Upper lobe of right lung (tissue), 1 donor: Measurements from ENCODE around the gene ATG9A. TPM values are rescaled to one million over a fixed set of nuclear protein-coding genes. Genes with fewer than 3 reads are reported as not detected.

Source experiments
- ATAC-seq: fragments of 200-7000 bp; cut with Tn5 transposase; one replicate; pipeline ENCODE4 v1.9.1; 2020; ENCODE audit warnings: mild to moderate bottlenecking, moderate library complexity
- DNase-seq: peaks from one replicate; pipeline ENCODE4 v3.0.0-alpha.2; 2020
- H3K27ac ChIP-seq: fragments of 200-600 bp; one replicate; pipeline ENCODE4 v1.8.0; 2022
- H3K27me3 ChIP-seq: fragments of 200-600 bp; one replicate; pipeline ENCODE4 v1.8.0; 2022; ENCODE audit warnings: mild to moderate bottlenecking
- H3K36me3 ChIP-seq: fragments of 200-600 bp; one replicate; pipeline ENCODE4 v1.8.0; 2022
- H3K4me1 ChIP-seq: fragments of 200-600 bp; one replicate; pipeline ENCODE4 v1.8.0; 2022
- H3K4me3 ChIP-seq: fragments of 200-600 bp; one replicate; pipeline ENCODE4 v1.8.0; 2022; ENCODE audit warnings: mild to moderate bottlenecking
- H3K9me3 ChIP-seq: fragments of 200-600 bp; one replicate; pipeline ENCODE4 v1.8.0; 2022
- intact Hi-C: fragments of 100-400 bp; cut with DNase I; formaldehyde crosslinking; loops from one replicate; pipeline ENCODE4 v1.11.0; 2022
- total RNA-seq: library from RNA; stranded (reverse); fragmentation: NEBNext Ultra II Directional; extraction: Animal tissue kit (Norgen Biotek cat#: 25700); gene quantifications from one replicate; pipeline ENCODE4 v1.2.1, GENCODE V29; 2021
- TF ChIP-seq, protein P1 (sequence below): fragments of 200-600 bp; IDR thresholded peaks from one replicate; pipeline ENCODE4 v1.8.0; 2022; ENCODE audit warnings: antibody characterized with exemption
- donor health status: DM: no; HTN: yes; CAD: no; lungs with severe emphysema.

The ATG9A gene
- total RNA-seq, 1 donor from 2014 or later: 48.2 TPM

DNA sequence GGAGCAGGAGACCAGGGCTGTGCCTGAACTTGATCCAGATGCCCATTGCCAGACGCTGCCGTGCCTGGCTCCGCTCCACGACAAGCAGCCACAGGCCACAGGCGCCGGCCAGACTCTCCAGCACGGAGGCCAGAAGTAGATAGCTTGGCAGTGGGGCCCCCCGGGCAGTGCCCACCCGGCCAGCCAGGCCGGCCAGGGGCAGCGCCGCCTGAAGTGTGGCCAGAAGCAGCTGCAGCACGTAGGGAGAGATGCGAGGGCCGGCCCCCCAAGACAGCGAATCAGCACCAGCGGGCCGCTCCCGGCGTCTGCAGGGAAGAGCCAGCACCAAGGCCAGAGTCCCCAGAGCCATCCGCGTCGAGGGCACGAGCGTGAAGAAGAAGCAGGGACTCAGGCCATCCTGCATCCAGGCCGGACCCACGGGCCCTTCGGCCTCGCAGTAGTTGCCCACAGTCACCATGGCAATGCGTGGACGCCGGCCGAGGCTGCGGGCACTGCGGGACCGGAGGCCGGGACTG lies 11.2 kb downstream of the ATG9A start:
- Histone ChIP-seq H3K27me3 (no peaks in the 10 kb centered on the region), H3K36me3 (peaks cover 59% of the 10 kb centered on the region), H3K4me3 (peak overlapping the region; percentile 65), H3K27ac (peak overlapping the region; percentile 75), H3K4me1 (peaks cover 21% of the 10 kb centered on the region), H3K9me3 (no peaks in the 10 kb centered on the region)
- TF ChIP-seq, protein P1, sequence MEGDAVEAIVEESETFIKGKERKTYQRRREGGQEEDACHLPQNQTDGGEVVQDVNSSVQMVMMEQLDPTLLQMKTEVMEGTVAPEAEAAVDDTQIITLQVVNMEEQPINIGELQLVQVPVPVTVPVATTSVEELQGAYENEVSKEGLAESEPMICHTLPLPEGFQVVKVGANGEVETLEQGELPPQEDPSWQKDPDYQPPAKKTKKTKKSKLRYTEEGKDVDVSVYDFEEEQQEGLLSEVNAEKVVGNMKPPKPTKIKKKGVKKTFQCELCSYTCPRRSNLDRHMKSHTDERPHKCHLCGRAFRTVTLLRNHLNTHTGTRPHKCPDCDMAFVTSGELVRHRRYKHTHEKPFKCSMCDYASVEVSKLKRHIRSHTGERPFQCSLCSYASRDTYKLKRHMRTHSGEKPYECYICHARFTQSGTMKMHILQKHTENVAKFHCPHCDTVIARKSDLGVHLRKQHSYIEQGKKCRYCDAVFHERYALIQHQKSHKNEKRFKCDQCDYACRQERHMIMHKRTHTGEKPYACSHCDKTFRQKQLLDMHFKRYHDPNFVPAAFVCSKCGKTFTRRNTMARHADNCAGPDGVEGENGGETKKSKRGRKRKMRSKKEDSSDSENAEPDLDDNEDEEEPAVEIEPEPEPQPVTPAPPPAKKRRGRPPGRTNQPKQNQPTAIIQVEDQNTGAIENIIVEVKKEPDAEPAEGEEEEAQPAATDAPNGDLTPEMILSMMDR: no peak
- ATAC-seq (peak; percentile 67), DNase-seq (peak; percentile 83)
- intact Hi-C loops: no loop called here

DNA sequence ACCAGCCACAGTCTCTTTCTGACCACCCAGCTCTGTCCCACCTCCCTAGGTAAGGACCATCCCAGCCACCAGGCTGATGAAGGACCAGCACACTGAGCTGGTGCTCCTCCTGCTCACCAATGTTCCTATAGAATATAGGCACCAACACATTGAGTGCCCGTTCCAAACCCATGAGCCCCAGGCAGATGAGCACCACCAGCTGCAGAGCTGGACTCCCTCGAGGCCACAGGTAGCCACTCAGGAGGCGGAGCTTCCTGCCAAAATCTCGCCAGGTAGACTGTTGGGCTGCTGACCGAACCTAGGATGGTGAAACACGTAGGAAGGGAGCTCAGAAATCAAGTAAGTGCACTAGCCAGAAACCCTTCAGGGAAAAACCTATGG lies 12.9 kb downstream of the ATG9A start:
- intact Hi-C loops: no loop called here
- Histone ChIP-seq H3K36me3 (peaks cover 51% of the 10 kb centered on the region), H3K9me3 (no peaks in the 10 kb centered on the region), H3K27ac (no peak overlapping the region), H3K27me3 (no peaks in the 10 kb centered on the region), H3K4me3 (no peak overlapping the region), H3K4me1 (peaks cover 21% of the 10 kb centered on the region)
- TF ChIP-seq, protein P1: no peak
- ATAC-seq (no peak), DNase-seq (no peak)

DNA sequence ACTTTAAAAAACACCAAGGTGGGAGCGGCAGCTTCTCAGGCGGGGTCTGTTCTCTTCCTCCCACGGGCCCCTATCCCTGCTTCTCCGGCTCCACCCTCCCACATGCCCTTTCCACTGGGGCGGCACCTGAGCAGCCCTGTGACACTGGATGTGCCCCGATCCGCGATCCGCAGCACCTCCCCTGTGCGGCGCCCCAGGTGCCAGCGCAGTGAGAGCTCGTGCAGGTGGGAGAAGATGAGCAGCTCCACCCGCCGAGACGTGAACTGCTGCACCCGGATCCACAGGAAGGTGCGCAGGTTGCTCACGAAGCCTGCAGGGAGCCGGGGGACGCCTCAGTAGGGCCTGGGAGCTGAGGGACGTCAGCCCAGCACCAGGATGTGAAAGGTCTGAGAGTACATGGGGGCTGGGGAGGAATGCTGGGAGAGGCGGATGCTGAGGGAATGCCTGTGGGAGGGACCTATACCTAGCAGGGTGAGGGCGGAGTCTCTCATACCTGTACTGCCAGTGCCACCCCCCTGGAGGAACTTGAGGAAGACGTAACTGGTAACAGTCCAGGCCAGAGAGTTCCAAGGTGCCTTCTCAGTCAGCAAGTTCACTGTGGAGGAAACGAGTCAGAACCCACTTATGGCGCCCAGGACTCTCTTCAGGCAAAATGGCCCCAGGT lies 13.4 kb downstream of the ATG9A start:
- H3K9me3 ChIP-seq: no peaks in the 10 kb centered on the region
- intact Hi-C loops: no loop called here
- ATAC-seq (no peak), DNase-seq (no peak)
- H3K4me1 ChIP-seq: peaks cover 21% of the 10 kb centered on the region
- no peak overlapping the region for H3K4me3 ChIP-seq
- peaks cover 46% of the 10 kb centered on the region for H3K36me3 ChIP-seq
- H3K27me3 ChIP-seq: no peaks in the 10 kb centered on the region
- TF ChIP-seq, protein P1: no peak
- no peak overlapping the region for H3K27ac ChIP-seq

DNA sequence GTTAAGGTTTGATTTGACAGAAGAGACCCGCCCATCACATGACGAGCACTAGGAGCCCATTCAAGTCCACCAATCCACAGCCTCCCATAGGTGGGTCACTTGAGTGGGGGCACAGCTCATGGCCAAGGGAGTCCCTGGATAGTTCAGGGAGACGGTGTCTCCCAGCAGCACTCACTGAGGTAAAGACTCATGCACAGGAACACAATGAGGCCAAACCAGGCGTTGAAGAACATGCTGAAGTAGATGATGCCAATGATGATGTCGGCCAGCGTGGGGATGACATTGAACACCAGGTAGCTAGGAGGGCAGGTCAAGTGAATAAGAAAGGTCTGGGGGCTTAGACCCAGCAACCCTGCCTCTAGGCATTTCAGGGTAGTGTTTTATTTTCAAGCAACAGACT lies 14.7 kb downstream of the ATG9A start:
- DNase-seq (no peak), ATAC-seq (no peak)
- peaks cover 43% of the 10 kb centered on the region for H3K36me3 ChIP-seq
- TF ChIP-seq, protein P1: no peak
- no peak overlapping the region for H3K27ac ChIP-seq
- intact Hi-C loops: no loop called here
- no peaks in the 10 kb centered on the region for H3K27me3 ChIP-seq
- no peaks in the 10 kb centered on the region for H3K9me3 ChIP-seq
- no peak overlapping the region for H3K4me3 ChIP-seq
- H3K4me1 ChIP-seq: peaks cover 19% of the 10 kb centered on the region

DNA sequence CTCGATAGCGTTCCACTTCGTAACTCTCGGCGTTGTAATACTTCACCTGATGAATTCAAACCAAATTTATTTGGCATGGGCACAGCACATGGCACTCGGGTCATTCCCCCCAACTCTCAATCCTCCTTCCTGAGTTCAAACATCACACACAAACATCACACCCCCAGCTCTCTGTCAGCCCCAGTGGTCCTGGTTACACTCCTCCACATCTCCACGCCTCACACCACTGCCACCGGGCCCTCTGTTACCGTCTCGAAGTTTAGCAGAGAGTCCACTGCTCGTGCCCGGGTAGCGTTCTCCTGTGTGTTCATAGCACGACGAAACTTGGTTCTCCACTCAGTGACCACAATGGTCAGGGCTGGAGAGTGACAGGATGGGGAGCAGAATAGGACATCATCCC lies 15.3 kb downstream of the ATG9A start:
- no peak overlapping the region for H3K27ac ChIP-seq
- no peak overlapping the region for H3K4me3 ChIP-seq
- H3K27me3 ChIP-seq: no peaks in the 10 kb centered on the region
- DNase-seq: no peak
- peaks cover 45% of the 10 kb centered on the region for H3K36me3 ChIP-seq
- intact Hi-C loops: no loop called here
- H3K9me3 ChIP-seq: no peaks in the 10 kb centered on the region
- ATAC-seq: no peak
- TF ChIP-seq, protein P1: no peak
- peaks cover 12% of the 10 kb centered on the region for H3K4me1 ChIP-seq
